Skeletal muscle satellite cell (primary cell): ENCODE measurements around the gene TLCD1.

Source experiments
- H3K27me3 ChIP-seq: 2 replicates; pipeline ENCODE4 v1.7.0; 2013; ENCODE audit warnings: low read length; ENCODE audit not compliant: control insufficient read depth, insufficient read depth
- H3K36me3 ChIP-seq: 2 replicates; pipeline ENCODE4 v1.7.0; 2013; ENCODE audit warnings: mild to moderate bottlenecking, control low read depth, low read length; ENCODE audit not compliant: insufficient read depth
- H3K4me1 ChIP-seq: 2 replicates; pipeline ENCODE4 v1.7.0; 2013; ENCODE audit warnings: low read length; ENCODE audit not compliant: control insufficient read depth, insufficient read depth
- H3K4me2 ChIP-seq: 2 replicates; pipeline ENCODE4 v1.7.0; 2013; ENCODE audit warnings: mild to moderate bottlenecking, low read length
- H3K4me3 ChIP-seq: 2 replicates; pipeline ENCODE4 v1.7.0; 2013; ENCODE audit warnings: low read length
- H3K9ac ChIP-seq: 2 replicates; pipeline ENCODE4 v1.7.0; 2013; ENCODE audit warnings: mild to moderate bottlenecking, low read depth, low read length, moderate library complexity
- H3K9me3 ChIP-seq: replicated peaks from 2 replicates; pipeline ENCODE4 v1.7.0; 2013; ENCODE audit warnings: mild to moderate bottlenecking, control low read depth, low read length

The TLCD1 gene

DNA sequence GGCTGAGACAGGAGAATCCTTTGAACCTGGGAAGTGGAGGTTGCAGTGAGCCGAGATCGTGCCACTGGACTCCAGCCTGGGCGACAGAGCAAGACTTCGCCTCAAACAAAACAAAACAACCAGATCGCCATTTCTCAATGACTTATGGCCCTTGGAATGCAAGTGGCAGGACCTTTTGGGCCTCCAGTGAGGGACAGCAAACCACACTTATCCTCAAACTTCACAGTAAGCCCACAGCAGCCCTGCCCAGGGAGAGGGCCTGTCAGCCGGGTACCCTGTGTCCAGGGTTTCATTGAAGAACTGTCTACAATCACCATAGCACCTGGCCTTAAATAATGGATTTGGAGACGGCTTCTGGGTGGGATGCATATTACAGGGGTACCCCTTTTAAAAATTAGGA lies 29.5 kb upstream of the TLCD1 start:
- Histone ChIP-seq H3K9me3 (no peaks in the 10 kb centered on the region), H3K4me1 (peaks cover 10% of the 10 kb centered on the region), H3K4me3 (no peak overlapping the region), H3K36me3 (peaks cover 65% of the 10 kb centered on the region), H3K9ac (no peak overlapping the region), H3K27me3 (no peaks in the 10 kb centered on the region), H3K4me2 (no peak overlapping the region)

DNA sequence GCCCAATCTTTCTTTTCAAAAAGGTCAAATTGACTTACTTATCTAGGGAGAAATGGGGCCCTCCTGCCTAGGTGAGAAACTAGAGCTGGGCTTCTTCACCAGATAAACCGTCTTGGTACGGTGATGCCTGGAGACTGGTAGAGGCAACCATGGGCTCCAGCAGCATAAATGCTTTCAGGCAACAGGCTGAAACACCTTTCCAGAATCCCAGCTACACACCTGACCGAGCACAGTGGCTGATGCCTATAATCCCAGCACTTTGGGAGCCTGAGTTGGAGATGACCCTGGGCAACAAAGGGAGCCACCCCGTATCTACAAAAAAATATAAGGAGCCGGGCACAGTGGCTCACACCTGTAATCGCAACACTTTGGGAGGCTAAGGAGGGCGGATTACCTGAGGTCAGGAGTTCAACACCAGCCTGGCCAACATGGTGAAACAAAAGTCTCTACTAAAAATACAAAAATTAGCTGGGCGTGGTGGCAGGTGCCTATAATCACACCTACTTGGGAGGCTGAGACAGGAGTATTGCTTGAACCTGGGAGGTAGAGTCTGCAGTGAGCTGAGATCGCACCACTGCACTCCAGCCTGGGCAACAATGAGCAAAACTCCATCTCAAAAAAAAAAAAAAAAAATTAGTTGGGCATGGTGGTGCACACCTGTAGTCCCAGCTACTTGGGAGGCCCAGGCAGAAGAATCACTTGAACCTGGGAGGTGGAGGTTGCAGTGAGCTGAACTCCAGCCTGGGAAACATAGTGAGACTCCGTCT lies 25.8 kb upstream of the TLCD1 start:
- Histone ChIP-seq H3K4me3 (no peak overlapping the region), H3K36me3 (peaks cover 67% of the 10 kb centered on the region)

DNA sequence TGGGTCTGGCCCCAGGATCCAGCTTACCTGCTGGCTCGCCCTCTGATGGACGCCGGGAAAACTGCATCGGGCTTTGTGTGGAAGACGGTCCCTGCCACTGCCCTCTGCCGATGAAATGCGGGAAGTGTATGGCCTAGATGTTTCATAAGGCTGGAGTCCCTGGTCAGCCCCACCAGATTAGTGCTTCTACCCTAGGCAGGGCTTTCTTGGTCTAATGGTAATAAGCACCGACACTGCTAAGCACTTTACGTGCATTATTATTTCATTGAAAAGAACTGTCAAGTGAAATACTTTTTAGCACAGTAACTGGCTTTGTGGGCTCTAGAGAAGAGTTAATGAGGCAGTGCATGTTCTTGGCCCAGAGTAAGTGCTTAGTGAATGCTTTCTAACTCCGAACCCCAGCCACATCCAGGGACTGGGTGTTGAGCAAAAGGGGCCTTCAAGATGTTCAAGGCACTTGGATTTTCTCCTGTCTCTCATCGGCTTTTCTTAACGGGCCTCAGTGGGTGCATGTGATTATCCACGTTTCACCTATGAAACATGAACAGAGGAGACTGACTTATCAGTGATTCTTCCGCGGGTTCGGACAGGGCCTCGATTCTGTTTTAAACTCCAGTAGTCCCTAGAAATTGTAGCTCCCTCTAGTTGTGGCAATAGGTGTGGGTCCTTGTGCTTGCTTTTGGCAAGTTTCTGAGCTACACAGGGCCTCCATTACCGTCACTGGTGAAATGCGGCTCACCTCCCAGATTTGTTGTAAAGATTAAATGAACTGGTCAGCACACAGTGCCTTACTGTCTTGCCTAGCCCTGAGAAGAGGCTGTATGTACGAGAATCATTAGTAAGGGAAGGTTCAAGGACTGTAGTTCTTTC lies 24.4 kb upstream of the TLCD1 start:
- Histone ChIP-seq H3K4me3 (no peak overlapping the region), H3K27me3 (no peaks in the 10 kb centered on the region), H3K4me1 (peaks cover 19% of the 10 kb centered on the region), H3K9me3 (no peaks in the 10 kb centered on the region), H3K4me2 (no peak overlapping the region), H3K9ac (peak overlapping the region; percentile 5), H3K36me3 (peaks cover 63% of the 10 kb centered on the region)

More for the DNA sequence above, 25.8 kb upstream of the TLCD1 start:
- Histone ChIP-seq H3K9me3 (no peaks in the 10 kb centered on the region), H3K4me2 (no peak overlapping the region), H3K9ac (no peak overlapping the region), H3K4me1 (peaks cover 13% of the 10 kb centered on the region), H3K27me3 (no peaks in the 10 kb centered on the region)

DNA sequence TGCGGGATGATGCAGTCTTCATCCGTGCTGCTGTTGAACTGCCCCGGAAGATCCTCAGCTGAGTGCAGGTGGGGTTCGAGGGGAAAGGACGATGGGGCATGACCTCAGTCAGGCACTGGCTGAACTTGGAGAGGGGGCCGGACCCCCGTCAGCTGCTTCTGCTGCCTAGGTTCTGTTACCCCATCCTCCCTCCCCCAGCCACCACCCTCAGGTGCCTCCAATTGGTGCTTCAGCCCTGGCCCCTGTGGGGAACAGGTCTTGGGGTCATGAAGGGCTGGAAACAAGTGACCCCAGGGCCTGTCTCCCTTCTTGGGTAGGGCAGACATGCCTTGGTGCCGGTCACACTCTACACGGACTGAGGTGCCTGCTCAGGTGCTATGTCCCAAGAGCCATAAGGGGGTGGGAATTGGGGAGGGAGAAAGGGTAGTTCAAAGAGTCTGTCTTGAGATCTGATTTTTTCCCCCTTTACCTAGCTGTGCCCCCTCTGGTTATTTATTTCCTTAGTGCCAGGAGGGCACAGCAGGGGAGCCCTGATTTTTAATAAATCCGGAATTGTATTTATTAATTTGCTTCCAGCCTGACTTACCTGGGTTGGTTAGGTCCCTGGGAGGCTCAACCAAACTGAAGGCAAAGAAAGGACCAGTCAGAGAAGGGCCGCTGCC lies 23.6 kb upstream of the TLCD1 start:
- Histone ChIP-seq H3K27me3 (no peaks in the 10 kb centered on the region), H3K4me3 (no peak overlapping the region), H3K36me3 (peaks cover 62% of the 10 kb centered on the region), H3K4me2 (no peak overlapping the region), H3K9ac (no peak overlapping the region), H3K4me1 (peaks cover 18% of the 10 kb centered on the region), H3K9me3 (no peaks in the 10 kb centered on the region)

DNA sequence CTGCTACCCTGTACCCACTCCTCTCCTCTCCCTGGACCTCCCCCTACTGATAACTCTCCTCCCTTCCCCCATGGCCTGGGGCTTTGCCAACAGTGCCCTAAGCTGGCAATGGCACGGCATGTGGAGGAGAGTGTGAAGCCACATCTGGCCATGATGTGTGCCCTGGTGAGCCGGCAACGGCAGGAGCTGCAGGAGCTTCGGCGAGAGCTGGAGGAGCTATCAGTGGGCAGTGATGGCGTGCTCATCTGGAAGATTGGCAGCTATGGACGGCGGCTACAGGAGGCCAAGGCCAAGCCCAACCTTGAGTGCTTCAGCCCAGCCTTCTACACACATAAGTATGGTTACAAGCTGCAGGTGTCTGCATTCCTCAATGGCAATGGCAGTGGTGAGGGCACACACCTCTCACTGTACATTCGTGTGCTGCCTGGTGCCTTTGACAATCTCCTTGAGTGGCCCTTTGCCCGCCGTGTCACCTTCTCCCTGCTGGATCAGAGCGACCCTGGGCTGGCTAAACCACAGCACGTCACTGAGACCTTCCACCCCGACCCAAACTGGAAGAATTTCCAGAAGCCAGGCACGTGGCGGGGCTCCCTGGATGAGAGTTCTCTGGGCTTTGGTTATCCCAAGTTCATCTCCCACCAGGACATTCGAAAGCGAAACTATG lies 23.0 kb upstream of the TLCD1 start:
- Histone ChIP-seq H3K9me3 (no peaks in the 10 kb centered on the region), H3K4me3 (no peak overlapping the region), H3K36me3 (peaks cover 64% of the 10 kb centered on the region), H3K27me3 (no peaks in the 10 kb centered on the region), H3K4me1 (peaks cover 18% of the 10 kb centered on the region), H3K4me2 (no peak overlapping the region), H3K9ac (no peak overlapping the region)

DNA sequence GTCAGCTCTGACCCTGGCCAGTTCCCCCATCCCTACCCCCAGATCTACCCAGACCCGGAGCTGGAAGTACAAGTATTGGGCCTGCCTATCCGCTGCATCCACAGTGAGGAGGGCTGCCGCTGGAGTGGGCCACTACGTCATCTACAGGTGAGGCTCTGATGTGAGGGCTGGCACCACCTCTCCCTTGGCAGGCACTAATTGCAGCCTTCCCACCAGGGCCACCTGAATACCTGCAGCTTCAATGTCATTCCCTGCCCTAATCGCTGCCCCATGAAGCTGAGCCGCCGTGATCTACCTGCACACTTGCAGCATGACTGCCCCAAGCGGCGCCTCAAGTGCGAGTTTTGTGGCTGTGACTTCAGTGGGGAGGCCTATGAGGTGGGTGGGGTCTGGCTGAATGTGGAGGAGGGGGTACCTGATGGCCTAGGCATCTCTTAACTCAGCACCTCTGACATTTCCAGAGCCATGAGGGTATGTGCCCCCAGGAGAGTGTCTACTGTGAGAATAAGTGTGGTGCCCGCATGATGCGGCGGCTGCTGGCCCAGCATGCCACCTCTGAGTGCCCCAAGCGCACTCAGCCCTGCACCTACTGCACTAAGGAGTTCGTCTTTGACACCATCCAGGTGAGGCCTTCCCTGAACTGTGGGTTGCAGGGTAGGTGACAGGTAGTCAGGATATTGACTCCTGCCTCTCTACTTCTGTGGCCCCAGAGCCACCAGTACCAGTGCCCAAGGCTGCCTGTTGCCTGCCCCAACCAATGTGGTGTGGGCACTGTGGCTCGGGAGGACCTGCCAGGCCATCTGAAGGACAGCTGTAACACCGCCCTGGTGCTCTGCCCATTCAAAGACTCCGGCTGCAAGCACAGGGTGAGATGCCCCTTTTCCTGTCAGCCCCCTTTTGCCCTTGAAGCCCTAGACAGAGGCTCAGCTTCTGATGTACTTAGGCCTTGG lies 22.0 kb upstream of the TLCD1 start:
- Histone ChIP-seq H3K4me1 (peaks cover 24% of the 10 kb centered on the region), H3K9ac (no peak overlapping the region), H3K9me3 (no peaks in the 10 kb centered on the region), H3K36me3 (peaks cover 64% of the 10 kb centered on the region), H3K4me3 (no peak overlapping the region), H3K27me3 (no peaks in the 10 kb centered on the region), H3K4me2 (no peak overlapping the region)

DNA sequence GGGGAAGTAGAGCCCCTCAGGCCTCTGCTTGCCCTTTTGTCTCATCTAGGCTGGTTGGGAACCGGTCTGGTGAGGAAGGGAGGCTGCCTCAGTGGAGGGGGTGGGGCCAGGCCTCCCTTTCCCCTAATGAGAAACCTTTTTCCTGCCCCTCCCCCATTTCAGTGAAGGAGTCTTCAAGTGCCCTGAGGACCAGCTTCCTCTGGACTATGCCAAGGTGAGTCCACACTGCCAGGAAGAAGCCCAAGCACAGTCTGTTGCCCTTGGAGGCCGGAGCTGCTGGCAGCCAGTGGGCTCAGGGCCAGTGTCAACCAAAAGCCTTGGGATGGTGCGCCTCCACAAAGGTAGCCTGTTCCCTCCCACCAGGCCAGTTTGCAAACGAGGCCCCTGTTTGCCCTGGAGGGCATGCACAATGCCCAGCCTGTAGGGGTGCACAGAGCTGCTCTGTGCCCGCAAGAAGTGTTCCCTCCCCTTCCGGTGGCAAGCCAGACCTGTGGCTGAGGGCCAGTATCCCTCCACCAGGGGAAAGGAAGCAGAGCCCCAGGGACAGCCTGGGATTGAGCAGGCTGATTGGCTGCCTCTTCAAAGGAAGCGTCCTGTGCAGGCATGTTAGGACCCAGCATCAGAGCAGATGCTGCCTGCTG lies 21.1 kb upstream of the TLCD1 start:
- H3K36me3 ChIP-seq, result peaks cover 60% of the 10 kb centered on the region
- no peak overlapping the region for H3K4me3 ChIP-seq

DNA sequence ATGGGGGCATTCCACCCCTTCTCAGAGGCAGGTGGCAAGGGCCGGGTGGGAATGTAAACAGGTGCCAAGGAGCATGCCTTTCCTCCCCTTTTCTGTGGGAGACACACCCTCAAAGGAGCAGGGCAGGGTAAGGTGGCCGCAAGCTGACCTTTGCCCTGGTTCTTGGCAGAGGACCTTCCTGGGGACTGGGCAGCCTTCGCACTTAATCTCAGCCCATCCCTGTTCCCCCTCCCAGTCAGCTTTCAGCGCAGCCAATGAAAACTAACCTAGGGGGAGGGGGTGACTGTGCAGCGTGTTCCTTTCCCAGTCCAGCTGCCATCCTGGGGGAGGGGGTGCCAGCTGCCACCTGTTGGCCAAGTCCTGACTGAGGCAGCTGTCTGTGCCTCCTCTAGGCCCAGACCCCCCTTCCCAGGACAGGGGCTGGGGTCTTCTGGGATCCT lies 20.6 kb upstream of the TLCD1 start:
- H3K4me2 ChIP-seq, result peak overlapping the region; percentile 96
- peak overlapping the region; percentile 9 for H3K9ac ChIP-seq
- H3K27me3 ChIP-seq, result no peaks in the 10 kb centered on the region
- peaks cover 31% of the 10 kb centered on the region for H3K4me1 ChIP-seq
- H3K4me3 ChIP-seq, result peak overlapping the region; percentile 96
- H3K36me3 ChIP-seq, result peaks cover 55% of the 10 kb centered on the region
- H3K9me3 ChIP-seq, result no peaks in the 10 kb centered on the region

More for the DNA sequence above, 21.1 kb upstream of the TLCD1 start:
- H3K9ac ChIP-seq, result no peak overlapping the region
- no peaks in the 10 kb centered on the region for H3K27me3 ChIP-seq
- H3K4me2 ChIP-seq, result peak overlapping the region; percentile 96
- no peaks in the 10 kb centered on the region for H3K9me3 ChIP-seq
- peaks cover 31% of the 10 kb centered on the region for H3K4me1 ChIP-seq

DNA sequence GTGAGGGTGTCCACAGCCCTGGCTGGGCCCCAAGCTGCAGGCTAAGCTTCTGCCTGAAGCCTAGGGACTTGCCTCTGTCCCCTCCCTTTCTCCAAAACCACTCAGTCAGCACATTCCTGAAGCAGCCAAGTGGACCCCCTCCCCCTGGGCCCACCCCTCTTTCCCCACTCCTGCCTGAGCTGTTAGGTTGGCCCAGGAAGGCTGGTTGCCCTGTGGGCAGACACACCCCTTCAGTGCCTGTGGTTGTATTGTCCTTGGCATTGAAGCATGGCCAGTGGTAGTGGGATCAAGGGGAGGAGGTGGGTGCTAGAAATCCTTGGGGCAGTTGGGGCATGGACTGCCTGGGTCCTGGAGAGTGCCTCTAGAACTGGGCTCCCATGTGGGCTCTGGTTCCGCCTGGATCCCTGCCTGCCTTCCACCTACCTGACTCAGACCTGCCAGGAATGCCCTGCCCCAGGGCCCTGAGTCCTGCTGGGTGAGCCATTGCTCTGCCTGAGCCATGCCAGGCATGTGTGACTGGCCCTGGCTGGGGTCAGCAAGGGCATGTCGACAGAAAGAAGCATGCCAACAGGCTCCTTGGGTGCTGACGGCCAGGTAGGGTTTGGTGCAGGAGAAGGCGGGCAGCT lies 19.9 kb upstream of the TLCD1 start:
- peak overlapping the region; percentile 96 for H3K4me3 ChIP-seq
- H3K9me3 ChIP-seq, result no peaks in the 10 kb centered on the region
- peak overlapping the region; percentile 96 for H3K4me2 ChIP-seq
- peaks cover 31% of the 10 kb centered on the region for H3K4me1 ChIP-seq
- H3K36me3 ChIP-seq, result peaks cover 50% of the 10 kb centered on the region
- H3K27me3 ChIP-seq, result no peaks in the 10 kb centered on the region
- H3K9ac ChIP-seq, result peak overlapping the region; percentile 93
